ENCODE measurements around the gene SLC41A2. TPM values are rescaled to one million over a fixed set of nuclear protein-coding genes. Genes with fewer than 3 reads are reported as not detected.

SLC41A2 gene
- total and polyA plus RNA-seq, 2 of the 4 experiments (the other 2 are of a cell fraction): 1.5 to 6.8 TPM

DNA sequence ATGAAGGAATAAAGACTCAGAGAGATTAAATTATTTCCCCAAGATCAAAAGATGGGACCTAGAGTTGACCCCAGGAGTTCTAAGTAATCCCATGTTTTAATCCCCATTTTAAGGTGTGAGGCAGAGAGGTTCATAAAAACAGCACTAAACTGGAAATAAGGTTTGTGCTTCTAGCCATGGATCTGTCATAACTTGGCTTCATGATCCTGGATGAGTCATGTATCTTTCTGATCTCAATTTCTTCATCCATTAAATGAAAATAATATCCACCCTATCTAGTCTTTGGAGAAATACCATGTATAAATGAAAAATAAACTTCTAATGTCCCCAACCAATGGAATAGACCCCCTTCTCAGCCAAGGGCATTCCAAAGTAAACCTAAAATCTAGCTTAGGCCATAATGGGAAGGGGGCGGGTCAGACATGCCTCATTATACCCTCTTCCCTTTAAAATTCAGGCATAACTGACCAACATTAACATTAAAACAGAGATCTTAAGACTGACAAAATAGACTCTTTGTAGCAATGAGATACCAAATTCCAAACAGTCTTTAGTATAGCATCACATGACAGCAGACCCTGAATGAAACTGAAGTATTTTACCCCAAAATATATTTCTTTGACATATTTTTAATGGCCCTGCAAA is 47.8 kb downstream of the SLC41A2 start:
- DNase-seq (peak; percentile 62), ATAC-seq (ENCODE audit: low read depth) (no peak)
- H3K14ac ChIP-seq (replicated peaks; ENCODE audit: low read depth, low read length): no peak overlapping the region
- dilution Hi-C loops (cut with HindIII; ENCODE audit: low sequenced_read_pairs, unreplicated experiment) (no loop called here), intact Hi-C loops (cut with micrococcal nuclease) (no loop called here), in situ Hi-C loops (cut with MboI; ENCODE audit: low sequenced_read_pairs) (no loop called here)
- no peak overlapping the region for H4K5ac ChIP-seq (ENCODE audit: low read depth, low read length)
- H3K9me3 ChIP-seq (ENCODE audit: control insufficient read depth, insufficient read depth, low read length): no peaks in the 10 kb centered on the region
- H4K20me1 ChIP-seq (ENCODE audit: insufficient read depth, low read length): no peaks in the 10 kb centered on the region
- H3K18ac ChIP-seq (ENCODE audit: low read depth, low read length): no peak overlapping the region
- no peak overlapping the region for H3K56ac ChIP-seq (ENCODE audit: extremely low read depth, insufficient read depth, low read length)
- H3K27me3 ChIP-seq (ENCODE audit: control insufficient read depth, insufficient read depth, low read length): no peaks in the 10 kb centered on the region
- no peak overlapping the region for H3K4me3 ChIP-seq (ENCODE audit: insufficient read depth, low read depth, low read length)
- H3K4ac ChIP-seq (ENCODE audit: low read depth, low read length): no peak overlapping the region
- no peak overlapping the region for H4K91ac ChIP-seq (ENCODE audit: insufficient read depth, low read depth, low read length)
- no TSS peak for BruUV-seq (replicated peaks)
- H3K23ac ChIP-seq (ENCODE audit: low read depth, low read length): no peak overlapping the region
- no peak for TF ChIP-seq RCOR1 (IDR thresholded peaks at IDR 0.05; ENCODE audit: insufficient replicate concordance, low read length)
- no peak for TF ChIP-seq POLR2A (IDR thresholded peaks at IDR 0.05; ENCODE audit: low read depth, low read length)
- 0 out of 2 replicates have a peak, but pooled peaks have one; percentile 16 for TF ChIP-seq FOS (IDR thresholded peaks at IDR 0.05; ENCODE audit: low read depth, low read length)
- no peak overlapping the region for H2BK20ac ChIP-seq (ENCODE audit: low read depth, low read length)
- POLR2A ChIA-PET (ENCODE audit: unreplicated experiment): no interaction called here
- no peak overlapping the region for H2BK120ac ChIP-seq (ENCODE audit: low read depth, low read length)
- no CpG with 5 or more reads among the region's 1 CpG for WGBS, 2 experiments (ENCODE audit: extremely low coverage in 2 of 2, insufficient read length in 1 of 2)
- H2BK5ac ChIP-seq (ENCODE audit: low read depth, low read length, poor library complexity, severe bottlenecking): no peak overlapping the region
- H3K36me3 ChIP-seq (ENCODE audit: control insufficient read depth, insufficient read depth, low read length): no peaks in the 10 kb centered on the region
- H2AFZ ChIP-seq (replicated peaks; ENCODE audit: low read length, poor library complexity): no peak overlapping the region
- no peak overlapping the region for H3K9ac ChIP-seq (ENCODE audit: low read depth, low read length)
- CTCF ChIA-PET: no interaction called here
- no peaks in the 10 kb centered on the region for H3K9me1 ChIP-seq (ENCODE audit: insufficient read depth, low read length)
- no peak overlapping the region for H4K8ac ChIP-seq (ENCODE audit: low read depth in 2 of 2, low read length in 2 of 2)
- no peak overlapping the region for H3K4me2 ChIP-seq (ENCODE audit: low read depth, low read length)
- H3K27ac ChIP-seq (ENCODE audit: insufficient read depth, low read length): no peak overlapping the region
- H3K4me1 ChIP-seq (ENCODE audit: control insufficient read depth, insufficient read depth, low read length): no peaks in the 10 kb centered on the region
- H3K79me1 ChIP-seq (ENCODE audit: low read depth in 1 of 2, low read length in 2 of 2): no peaks in the 10 kb centered on the region
- no peak overlapping the region for H2AK9ac ChIP-seq (replicated peaks; ENCODE audit: low read depth, low read length, poor library complexity)
- H2BK15ac ChIP-seq (ENCODE audit: low read depth, low read length): no peak overlapping the region
- no peak overlapping the region for H2AK5ac ChIP-seq (ENCODE audit: low read depth, low read length)
